NB4 (cell line): Measurements from ENCODE around the gene METAP1.

ENCODE experiments used
- POLR2A ChIP-seq: IDR thresholded peaks from 2 replicates; pipeline ENCODE4 v1.6.1; 2011; ENCODE audit warnings: mild to moderate bottlenecking; ENCODE audit not compliant: insufficient read length; ENCODE audit errors: extremely low read depth
- TF ChIP-seq, protein P1 (sequence below): IDR thresholded peaks from one replicate; pipeline ENCODE4 v1.5.1; 2012; ENCODE audit warnings: low read depth, low read length

DNA sequence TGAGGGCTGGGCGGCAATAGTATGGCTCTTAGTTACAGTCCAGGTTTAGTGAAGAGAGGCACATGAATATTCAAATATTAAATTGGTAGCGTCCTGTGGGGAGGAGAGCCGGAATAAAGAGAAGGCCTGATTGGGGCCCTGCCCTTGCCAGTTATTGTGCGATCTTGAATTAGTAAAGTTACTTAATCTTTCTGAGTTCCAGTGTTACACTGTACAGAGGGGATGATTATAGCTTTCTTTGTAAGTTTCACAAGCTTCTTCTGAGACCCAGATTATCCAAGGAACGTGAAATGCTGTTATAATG lies 1.2 kb downstream of the METAP1 start:
- TF ChIP-seq, protein P1, sequence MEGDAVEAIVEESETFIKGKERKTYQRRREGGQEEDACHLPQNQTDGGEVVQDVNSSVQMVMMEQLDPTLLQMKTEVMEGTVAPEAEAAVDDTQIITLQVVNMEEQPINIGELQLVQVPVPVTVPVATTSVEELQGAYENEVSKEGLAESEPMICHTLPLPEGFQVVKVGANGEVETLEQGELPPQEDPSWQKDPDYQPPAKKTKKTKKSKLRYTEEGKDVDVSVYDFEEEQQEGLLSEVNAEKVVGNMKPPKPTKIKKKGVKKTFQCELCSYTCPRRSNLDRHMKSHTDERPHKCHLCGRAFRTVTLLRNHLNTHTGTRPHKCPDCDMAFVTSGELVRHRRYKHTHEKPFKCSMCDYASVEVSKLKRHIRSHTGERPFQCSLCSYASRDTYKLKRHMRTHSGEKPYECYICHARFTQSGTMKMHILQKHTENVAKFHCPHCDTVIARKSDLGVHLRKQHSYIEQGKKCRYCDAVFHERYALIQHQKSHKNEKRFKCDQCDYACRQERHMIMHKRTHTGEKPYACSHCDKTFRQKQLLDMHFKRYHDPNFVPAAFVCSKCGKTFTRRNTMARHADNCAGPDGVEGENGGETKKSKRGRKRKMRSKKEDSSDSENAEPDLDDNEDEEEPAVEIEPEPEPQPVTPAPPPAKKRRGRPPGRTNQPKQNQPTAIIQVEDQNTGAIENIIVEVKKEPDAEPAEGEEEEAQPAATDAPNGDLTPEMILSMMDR: no peak
- TF ChIP-seq POLR2A: no peak
